Measurements from ENCODE around the gene DTX3.

- TF ChIP-seq PATZ1 (CRISPR knock-in tag; IDR thresholded peaks at IDR 0.05; ENCODE audit: borderline replicate concordance), result no peak
- TF ChIP-seq ZNF565 (CRISPR knock-in tag; conservative IDR thresholded peaks at IDR 0.05; ENCODE audit: low read depth), result no peak
- TF ChIP-seq ESRRG (CRISPR knock-in tag; IDR thresholded peaks at IDR 0.05), result no peak
- no peak for TF ChIP-seq RARB (CRISPR knock-in tag; IDR thresholded peaks at IDR 0.05)
- no peak for TF ChIP-seq ARNTL (CRISPR knock-in tag; IDR thresholded peaks at IDR 0.05; ENCODE audit: borderline replicate concordance, low read depth)
Measured at GRCh38 chr12:57624441-57625220, 20.0 kb downstream of the DTX3 start.

Measured in SK-N-SH treated with all-trans-retinoic acid at 6 μM for 48 hours (cell line).